ENCODE measurements around the gene PELI3.
"Not testable (repeated sequence)": the region's sequence is repeated elsewhere in the genome, so short reads cannot be mapped to it uniquely, and the experiment has no call there.

PELI3 gene

DNA sequence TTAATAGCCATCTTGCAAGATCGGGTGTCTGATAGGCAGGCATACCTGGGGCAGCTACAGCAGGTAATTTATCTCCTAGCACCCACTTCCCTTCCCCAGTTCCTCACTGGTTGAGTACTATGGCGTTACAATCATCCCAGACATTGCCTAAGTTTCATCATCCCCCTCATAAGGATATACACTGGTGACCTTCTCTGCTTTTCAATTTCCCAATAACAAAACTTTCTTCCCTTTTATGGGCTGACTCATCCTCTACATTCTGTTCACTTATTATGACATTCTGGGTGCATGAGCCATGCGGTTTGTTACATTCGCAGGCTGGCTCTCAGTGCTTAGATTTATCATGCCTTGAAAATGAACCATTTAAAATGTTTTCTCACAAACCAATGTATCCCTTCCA lies 23.1 kb upstream of the PELI3 start:
- in situ Hi-C loops (cut with HindIII; ENCODE audit: low sequenced_read_pairs), result no loop called here

DNA sequence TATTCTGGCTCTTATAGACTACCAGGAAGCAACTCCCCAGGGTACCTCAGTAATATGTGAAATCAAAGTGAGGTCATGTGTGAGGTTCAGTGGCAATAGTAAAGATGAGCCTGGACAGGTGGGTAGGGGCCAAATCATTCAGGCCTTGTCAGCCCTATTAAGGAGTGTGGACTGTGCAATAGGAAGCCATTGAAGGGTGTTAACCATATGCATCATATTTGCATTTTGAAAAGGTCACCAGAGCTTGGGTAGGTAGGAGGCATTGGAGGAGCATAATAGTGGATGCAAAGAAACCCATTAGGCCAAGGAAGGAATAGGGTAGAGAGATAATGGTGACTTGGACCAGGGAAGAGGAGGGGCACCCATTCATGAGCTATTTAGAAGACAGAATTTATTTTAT lies 19.7 kb upstream of the PELI3 start:
- in situ Hi-C loops (cut with HindIII; ENCODE audit: low sequenced_read_pairs), result no loop called here

DNA sequence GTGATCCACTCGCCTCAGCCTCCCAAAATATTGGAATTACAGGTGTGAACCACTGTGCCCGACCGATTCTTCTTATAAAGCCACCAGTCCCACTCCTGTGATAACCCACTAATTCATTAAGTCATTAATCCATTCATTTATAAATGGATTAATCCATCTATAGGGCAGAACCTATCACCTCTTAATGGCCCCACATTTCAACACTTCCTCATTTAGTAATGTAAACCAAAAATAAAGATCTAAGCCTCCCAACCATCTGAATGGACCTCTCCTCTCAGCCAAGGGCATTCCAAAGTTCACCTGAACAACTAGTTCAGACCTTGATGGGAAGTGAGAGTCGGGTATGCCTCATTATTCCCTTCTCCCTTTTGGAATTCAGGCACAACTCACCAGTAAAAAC lies 18.2 kb upstream of the PELI3 start:
- in situ Hi-C loops (cut with HindIII; ENCODE audit: low sequenced_read_pairs), result no loop called here

DNA sequence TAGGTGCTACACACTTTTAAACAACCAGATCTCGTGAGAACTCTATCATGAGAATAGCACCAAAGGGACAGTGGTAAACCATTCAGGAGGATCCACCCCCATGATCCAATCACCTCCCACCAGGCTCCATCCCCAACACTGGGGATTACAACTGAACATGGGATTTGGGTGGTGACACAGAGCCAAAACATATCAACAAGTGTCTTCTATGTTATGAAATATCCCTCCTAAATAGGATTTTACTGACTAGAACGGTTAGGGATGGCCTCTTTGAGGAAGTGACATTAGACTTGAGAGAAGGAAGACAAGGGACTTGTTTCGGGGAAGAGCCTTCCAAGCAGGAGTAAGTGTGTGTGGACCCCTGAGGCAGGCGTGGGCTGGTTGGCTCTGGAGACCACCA lies 16.1 kb upstream of the PELI3 start:
- in situ Hi-C loops (cut with HindIII; ENCODE audit: low sequenced_read_pairs), result no loop called here

DNA sequence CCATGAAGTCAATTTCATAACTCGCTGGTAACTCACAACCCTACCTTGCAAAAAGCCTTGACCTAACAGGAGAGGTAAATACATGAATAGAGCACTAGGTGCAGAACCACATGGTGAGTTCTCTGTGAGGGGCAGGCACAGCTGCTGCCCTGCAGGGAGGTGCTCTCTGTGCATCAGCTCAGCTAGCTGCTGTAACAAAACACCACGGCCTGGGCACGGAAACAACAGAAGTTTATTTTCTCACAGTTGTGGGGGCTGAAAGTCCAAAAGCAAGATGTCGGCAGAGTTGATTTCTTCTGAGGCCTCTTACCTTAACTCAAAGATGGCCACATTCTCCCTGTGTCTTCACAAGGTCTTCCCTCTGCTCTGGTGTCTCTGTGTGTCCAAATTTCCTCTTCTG lies 15.0 kb upstream of the PELI3 start:
- in situ Hi-C loops (cut with HindIII; ENCODE audit: low sequenced_read_pairs), result no loop called here

DNA sequence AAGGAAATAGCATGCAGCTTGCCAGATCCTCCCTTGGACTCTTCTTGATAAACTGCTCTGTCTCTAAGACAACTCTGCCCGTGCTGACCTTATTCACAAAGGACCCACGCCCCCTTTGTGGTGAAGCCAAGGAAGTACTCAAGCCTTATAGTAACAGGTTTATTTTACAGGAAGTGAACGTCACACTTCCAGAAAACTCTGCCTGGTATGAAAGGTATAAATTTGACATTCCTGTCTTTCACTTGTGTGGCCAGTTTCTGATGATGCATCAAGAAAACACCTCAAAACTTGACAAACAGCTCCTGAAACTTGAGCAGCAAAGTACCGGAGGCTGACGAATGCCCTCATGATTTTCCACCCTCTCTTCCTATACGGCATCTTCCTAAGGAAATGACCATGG lies 12.5 kb upstream of the PELI3 start:
- in situ Hi-C loops (cut with HindIII; ENCODE audit: low sequenced_read_pairs), result no loop called here

DNA sequence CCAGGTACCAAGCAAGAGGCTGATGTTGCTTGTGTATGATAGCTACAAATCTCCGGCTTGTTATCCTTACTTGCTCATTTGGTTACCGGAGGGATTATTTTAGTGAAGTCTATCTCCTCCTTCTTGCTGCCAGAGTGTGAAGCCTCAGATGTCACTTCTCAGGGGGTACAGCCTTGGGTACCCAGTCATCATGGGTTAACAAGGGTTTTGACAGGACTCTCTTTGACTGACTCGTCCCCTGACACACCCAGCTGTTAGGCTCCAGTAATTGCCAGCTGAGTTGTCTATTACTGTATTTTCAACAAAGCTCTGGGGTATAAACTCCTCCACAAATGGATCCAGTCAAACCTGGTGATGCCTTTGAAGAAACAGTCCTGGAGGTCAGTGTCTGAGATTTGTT lies 11.9 kb upstream of the PELI3 start:
- in situ Hi-C loops (cut with HindIII; ENCODE audit: low sequenced_read_pairs), result no loop called here

DNA sequence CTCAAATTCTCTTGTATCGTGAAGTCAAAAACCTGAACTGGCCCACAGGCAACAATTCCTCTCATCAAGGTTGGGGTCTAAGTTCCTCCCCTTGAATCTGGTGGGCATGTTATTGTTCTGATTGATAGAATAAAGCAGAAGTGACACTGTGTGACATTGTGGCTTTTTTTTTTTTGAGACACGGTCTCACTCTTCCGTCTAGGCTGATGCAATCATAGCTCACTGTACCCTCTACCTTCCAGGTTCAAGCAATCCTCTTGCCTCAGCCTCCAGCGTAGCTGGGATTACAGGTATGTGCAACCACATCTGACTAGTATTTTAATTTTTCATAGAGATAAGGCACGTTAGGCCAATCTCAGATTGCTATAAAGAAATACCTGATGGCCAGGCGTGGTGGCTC lies 8.9 kb upstream of the PELI3 start:
- in situ Hi-C loops (cut with HindIII; ENCODE audit: low sequenced_read_pairs), result no loop called here

DNA sequence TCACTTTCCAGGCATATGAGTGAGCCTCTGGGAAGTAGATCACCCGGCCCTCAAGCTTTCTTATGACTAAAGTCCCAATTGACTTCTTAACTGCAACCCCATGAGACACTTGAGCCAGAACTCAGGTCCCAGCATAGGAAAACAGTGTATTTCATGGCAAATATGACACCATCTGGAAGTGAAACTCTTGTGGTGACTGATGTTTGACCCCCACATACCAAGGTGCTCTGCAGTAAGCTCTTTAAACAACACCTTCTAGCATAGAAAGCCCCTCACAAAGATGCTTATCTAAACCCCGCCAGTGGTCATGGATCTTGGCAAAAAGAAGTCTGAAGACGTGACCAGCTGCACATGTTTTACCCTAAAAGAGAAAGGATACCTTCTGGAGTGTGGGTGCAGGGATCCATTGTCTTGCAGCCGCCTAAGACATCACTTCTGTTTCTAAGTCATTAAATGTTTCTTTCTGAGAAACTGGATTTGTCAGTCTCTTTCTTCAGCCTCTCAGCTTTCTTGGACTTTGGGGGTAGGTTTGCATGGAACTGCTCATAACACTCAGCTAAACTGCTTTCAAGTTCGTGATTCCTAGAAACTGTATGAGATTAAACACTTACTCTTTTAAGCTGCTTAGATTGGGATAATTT lies 7.4 kb upstream of the PELI3 start:
- in situ Hi-C loops (cut with HindIII; ENCODE audit: low sequenced_read_pairs), result no loop called here

DNA sequence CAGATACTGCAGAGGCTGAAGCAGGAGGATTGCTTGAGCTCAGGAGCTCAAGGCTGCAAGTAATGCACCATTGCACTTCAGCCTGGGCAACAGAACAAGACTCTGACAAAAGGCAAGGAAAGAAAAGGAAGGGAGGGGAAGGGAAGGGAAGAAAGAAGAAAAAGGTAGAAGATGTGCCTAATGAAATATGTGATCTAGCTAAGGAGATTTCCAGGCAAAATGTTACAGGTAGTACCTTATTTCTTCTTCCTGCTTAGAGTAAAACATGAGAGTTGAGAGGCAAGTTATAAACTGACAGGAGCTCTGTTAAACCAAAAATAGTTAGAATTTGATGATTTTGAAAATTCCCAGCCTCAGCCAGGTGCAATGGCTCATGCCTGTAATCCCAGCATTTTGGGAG lies 4.7 kb upstream of the PELI3 start:
- in situ Hi-C loops (cut with HindIII; ENCODE audit: low sequenced_read_pairs), result no loop called here

DNA sequence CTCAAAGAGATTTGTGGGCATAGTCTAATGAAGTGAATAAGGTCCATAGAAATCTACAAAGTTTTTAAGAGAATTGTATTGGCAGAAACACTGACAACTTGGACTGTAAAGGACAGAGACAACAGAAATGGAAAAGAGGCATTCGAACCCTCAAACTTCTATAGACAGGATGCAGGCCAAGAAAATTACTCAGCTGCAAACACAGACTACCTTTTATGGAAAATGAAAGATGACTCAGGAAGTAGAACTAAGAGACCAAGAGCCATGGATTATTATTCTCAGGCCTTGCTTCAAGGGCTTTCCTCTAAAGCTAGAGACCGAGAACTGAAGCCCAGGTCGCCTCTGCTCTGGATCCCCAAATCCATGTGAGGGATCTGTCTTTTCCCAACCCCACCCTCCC lies 3.8 kb upstream of the PELI3 start:
- in situ Hi-C loops (cut with HindIII; ENCODE audit: low sequenced_read_pairs), result no loop called here

DNA sequence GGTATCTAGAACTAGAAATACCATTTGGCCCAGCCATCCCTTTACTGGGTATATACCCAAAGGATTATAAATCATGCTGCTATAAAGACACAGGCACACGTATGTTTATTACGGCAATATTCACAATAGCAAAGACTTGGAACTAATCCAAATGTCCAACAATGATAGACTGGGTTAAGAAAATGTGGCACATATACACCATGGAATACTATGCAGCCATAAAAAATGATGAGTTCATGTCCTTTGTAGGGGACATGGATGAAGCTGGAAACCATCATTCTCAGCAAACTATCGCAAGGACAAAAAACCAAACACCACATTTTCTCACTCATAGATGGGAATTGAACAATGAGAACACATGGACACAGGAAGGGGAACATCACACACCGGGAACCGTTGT lies 2.6 kb upstream of the PELI3 start:
- in situ Hi-C loops (cut with HindIII; ENCODE audit: low sequenced_read_pairs), result not testable (repeated sequence)

DNA sequence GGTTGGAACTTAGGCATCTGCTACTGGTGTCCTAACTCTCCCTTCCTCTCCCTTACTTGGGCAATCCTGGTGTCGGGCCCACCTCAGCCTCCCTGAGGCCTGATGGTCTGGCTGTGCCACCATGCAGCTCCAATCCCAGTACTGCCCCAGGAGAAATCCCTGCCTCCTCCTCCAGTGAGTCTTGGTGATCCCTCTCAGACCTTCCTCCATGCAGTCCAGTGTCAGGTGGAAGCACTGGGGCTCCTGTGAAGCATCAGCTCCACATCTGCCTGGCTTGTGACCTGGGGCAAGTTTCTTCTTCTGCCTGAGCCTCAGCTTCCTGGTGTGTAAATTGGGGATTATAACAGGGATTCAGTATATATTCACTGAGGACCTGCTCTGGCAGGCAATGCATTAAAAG lies 1.8 kb upstream of the PELI3 start:
- in situ Hi-C loops (cut with HindIII; ENCODE audit: low sequenced_read_pairs), result no loop called here

DNA sequence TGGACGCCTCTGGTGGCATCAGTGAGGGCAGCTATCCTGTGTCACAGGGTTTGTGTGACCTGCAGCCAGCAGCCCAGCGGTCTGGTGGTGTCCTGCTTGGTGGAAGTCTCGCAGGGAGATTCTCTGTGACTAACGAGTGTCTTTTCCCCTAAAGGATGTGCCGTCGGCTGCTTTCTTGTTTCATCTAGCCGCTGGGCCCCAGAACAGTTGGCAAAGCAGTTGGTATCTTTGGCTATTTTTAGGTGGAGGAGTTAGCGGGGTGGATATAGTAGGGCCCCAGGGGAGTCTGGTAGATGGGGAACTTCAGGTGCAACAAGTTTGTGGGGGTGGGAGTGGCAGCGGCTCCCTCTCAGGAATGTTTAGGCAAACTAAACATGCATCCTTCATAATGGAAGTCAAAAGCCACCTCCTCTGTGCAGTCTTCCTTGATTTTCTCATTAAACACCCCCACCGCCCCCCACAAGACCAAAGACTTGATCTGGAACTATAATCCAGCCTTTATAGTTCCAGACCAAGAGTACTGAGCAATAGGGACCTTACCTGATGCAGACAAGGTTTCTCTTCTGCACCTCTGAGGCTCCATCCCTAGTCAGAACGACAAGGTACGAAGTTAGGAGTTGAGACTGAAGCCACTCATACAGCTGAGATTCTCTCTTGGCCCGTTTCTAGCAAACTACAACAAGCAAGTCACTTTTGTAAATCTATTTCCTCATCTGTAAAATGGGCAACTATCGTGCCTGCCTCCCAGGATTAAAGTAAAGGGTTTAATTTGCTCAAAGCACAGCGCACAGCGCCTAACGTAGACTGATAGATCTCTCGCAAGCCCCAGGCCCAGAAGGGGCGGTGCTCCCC lies 1.1 kb upstream of the PELI3 start:
- in situ Hi-C loops (cut with HindIII; ENCODE audit: low sequenced_read_pairs), result no loop called here

DNA sequence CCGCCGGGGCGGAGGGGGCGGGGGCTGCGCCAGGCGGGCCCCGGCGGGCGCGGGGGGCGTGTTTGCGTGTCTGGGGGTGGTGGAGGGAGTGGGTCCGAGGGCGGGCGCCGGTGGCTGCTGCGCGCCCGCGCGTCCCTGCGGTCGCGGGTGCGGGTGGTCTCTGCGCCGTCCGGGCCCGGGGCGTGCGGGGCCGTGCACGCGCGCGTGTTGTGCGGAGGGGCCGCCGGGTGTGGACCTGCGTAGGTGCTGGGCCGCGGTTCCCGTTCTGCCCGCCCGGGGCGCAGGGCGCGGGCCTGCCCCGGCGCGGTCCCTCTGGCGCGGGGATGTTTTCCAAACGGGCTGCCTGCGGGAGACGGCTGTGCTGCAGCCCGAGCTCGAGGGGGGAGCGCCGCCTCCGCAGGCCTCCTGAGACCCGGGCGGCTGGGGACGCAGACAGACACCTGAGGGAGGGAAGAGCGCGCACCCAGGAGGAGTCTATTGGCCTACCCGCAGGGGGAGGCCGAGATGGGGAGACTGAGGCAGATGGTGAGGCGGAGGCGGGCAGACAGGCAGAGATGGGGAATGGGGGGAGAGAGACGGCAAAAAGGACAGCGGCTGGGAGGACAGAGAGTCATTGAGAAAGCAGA lies 442 bp downstream of the PELI3 start:
- in situ Hi-C loops (cut with HindIII; ENCODE audit: low sequenced_read_pairs), result no loop called here

DNA sequence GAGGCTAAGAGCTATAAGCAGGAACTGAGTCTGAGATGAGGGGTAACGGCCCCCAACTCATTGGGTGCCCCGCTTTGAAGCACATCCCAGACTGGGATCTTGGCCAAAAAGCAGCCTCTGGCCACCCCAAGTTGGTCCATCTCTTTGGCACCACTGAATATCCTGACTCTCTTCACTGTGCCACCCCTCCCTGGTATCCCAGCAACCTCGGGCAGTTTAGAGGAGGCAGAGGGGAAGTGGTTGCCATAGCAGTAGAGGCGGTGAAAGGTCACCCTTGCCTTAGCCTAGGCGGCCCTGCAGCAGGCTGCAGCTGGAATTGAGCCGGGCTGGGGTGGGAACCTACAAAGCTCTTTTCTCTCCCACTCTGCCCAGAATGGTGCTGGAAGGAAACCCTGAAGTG lies 1.1 kb downstream of the PELI3 start:
- in situ Hi-C loops (cut with HindIII; ENCODE audit: low sequenced_read_pairs), result no loop called here

DNA sequence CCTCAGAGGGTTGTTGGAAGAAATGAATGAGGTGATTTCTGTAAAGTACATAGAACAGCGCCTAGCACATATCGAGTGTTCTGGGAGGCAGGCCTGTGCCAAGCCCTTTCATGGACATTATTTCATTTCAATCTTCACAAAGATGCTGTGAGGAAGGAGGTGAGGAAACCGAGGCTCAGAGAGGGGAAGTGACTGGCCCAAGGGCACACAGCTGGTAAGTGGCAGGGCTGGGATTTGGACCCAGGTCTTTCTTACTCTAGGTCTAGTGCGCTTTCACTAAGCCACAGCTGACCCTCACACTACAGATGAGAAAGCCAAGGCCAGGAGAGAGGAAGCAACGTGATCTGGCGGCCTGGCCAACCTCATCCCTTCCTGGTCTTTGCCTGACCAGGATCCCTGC lies 2.0 kb downstream of the PELI3 start:
- in situ Hi-C loops (cut with HindIII; ENCODE audit: low sequenced_read_pairs), result no loop called here

DNA sequence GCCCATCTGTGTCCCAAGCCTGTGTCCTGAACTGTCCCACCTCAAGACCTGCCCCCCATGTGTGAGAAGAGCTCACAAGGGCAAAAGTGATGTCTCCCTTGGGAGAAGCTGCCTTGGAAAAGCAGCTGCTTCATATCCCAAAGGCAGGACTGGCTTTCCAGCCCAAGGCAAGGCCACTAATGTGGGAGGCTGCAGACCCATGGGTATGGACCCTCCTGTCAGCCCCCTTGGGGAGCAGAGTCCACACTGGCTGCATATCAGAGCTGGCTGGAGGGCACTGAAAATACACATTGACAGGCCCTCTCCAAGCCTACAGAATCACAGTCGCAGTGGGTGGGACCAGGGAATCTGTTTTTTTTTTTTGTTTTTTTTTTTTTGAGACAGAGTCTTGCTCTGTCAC lies 2.7 kb downstream of the PELI3 start:
- in situ Hi-C loops (cut with HindIII; ENCODE audit: low sequenced_read_pairs), result no loop called here

DNA sequence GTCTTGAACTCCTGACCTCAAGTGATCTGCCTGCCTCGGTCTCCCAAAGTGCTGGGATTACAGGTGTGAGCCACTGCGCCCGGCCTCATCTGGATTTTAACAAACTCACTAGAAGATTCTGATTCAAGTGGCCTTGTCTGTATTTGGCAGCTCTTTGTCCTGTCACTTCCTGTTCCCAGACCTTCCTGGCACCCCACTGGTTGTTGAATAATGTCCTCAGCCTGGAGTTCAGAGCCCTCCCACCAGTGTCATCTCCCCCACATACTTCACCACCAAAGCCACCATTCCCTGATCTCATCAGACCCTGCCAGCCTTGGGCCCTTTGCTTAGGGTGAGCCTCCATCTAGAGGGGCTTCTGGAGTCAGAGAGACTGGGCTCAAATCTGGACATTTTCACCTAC lies 3.3 kb downstream of the PELI3 start:
- in situ Hi-C loops (cut with HindIII; ENCODE audit: low sequenced_read_pairs), result no loop called here

DNA sequence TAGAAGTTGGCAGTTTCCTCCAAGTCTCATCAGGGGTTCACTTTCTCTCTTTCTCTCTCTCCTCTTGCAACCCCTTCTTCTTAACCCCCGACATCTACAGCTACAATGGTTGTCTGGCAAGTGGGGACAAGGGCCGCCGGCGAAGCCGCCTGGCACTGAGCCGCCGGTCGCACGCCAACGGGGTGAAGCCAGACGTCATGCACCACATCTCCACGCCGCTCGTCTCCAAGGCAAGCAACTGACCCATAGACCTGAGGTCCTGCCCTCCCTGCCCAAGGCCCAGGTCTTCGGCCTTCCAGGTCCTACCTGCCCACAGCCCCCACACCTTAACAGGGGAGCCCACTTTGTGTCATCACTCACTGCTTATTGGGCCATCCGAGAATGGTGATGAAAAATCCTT lies 4.4 kb downstream of the PELI3 start:
- in situ Hi-C loops (cut with HindIII; ENCODE audit: low sequenced_read_pairs), result no loop called here

DNA sequence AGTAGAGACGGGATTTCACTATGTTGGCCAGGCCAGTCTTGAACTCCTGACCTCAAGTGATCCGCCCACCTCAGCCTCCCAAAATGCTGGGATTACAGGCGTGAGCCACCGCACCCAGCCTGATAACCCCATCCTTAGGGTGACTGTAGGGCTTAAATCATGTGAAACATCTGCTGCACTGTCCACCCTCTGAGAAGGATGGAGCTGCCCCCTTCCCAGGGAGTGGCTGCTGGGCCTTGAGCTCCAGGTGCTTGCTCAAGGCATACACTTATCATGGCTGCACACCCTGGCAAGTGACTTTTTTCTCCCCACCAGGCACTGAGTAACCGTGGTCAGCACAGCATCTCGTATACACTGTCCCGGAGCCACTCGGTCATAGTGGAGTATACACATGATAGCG lies 5.3 kb downstream of the PELI3 start:
- in situ Hi-C loops (cut with HindIII; ENCODE audit: low sequenced_read_pairs), result no loop called here

DNA sequence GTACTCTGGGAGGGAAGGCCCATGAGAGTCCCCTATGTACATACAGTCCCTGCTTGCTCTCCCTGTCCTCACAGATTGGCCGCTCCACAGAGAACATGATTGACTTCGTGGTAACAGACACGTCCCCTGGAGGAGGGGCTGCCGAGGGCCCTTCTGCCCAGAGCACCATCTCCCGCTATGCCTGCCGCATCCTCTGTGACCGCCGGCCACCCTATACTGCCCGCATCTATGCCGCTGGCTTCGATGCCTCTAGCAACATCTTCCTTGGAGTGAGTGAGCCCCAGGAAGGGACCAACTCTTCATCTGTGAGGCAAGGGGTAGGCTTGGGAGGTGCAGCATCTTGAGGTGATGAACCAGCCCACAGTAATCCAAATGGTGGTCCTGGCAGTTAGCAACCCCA lies 6.5 kb downstream of the PELI3 start:
- in situ Hi-C loops (cut with HindIII; ENCODE audit: low sequenced_read_pairs), result no loop called here

All from endothelial cell of hepatic sinusoid (primary cell).